K562 (cell line): Measurements from ENCODE around the gene ADM5. TPM values are rescaled to one million over a fixed set of nuclear protein-coding genes. Genes with fewer than 3 reads are reported as not detected.

Experiments used
- FOXP4 ChIP-seq: sonication (generic); formaldehyde crosslinking; IDR thresholded peaks from 2 replicates; pipeline ENCODE4 v1.8.0; 2022; ENCODE audit warnings: mild to moderate bottlenecking, missing genetic modification reagents, borderline replicate concordance
- TSHZ1 ChIP-seq: fragments of 250-450 bp; sonication (Bioruptor Pico); IDR thresholded peaks from 2 replicates; pipeline ENCODE4 v1.4.0; 2020; ENCODE audit warnings: mild to moderate bottlenecking, moderate library complexity
- polyA plus RNA-seq, 8 experiments: library from polyadenylated mRNA; depleted of rRNA in 4 of 8; stranded (reverse) in 5 of 8; unstranded in 3 of 8; fragments of >200 nt; fragmentation: Nextera tagmentation in 2 of 8; fragmentation: Illumina TruSeq in 1 of 8; extraction: Ambion mirVana in 2 of 8; extraction: Trizol in 1 of 8; gene quantifications; 2 replicates each; pipeline versions ENCODE4 v1.2.1 to v1.2.3, GENCODE V29; 2011 to 2014; ENCODE audit warnings: inconsistent platforms in 1 of 8, missing spikeins in 1 of 8
- total RNA-seq, 7 experiments: library from RNA; depleted of rRNA in 6 of 7; stranded (reverse); fragments of >200 nt in 6 of 7; fragmentation: Illumina TruSeq in 2 of 7; extraction: Trizol in 2 of 7; gene quantifications; 2 replicates each; pipeline versions ENCODE4 v1.2.1 to v1.2.3, GENCODE V29; 2011 to 2021; ENCODE audit warnings: low replicate concordance in 1 of 7

ADM5 gene
- total and polyA plus RNA-seq, 9 of the 15 experiments (the other 6 are each of a cell fraction or from before 2014, with no cell fraction given), result 0.13 to 8.4 (median 2.0) TPM; not detected in 1

- no peak for TF ChIP-seq TSHZ1 (CRISPR knock-in tag)
- TF ChIP-seq FOXP4, result no peak
Observed at GRCh38 chr19:49651820-49652550, 37.4 kb upstream of the ADM5 start (continued).
